Amygdala (tissue), 56 donors: ENCODE measurements around the gene NCOA3.

Experiments used
- DNase-seq, 56 donors: peaks; one replicate each; lab custom pipeline; 2025; lab: John Stamatoyannopoulos, UW

The NCOA3 gene

DNA sequence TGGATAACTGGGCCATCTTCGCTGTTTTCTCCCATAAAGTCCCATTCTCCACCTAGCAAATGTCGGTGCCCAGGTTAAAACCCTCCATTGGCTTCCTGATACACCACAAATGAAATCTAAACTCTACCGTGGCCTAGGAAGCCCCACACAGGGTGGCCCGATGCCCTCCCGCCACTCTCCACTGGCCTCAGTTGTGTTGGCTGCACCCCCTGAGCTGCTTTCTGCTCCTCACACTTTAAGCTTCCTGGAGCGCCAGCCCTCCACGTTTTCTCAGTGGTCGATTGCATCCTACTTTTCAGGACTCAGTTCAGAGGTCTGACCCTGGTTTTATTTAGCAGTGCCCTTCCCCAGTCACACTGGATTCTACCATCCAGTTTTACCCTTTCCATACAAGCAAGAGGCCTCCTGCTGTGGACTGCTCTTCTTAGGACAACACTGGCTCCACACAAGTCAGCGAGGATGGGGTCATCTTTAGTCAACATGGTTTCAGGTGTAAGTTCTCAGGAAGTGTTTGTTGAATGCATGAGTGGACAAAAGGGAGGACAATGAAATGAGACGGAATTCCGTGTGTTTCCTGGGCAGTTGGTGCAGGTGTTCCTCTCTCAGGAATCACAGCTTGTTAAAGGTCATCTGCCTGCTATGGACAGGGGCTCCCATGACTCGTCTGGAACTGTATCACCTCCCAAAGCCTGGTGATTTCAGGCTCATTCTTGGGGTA lies 159.5 kb downstream of the NCOA3 start:
- DNase-seq: no peak

DNA sequence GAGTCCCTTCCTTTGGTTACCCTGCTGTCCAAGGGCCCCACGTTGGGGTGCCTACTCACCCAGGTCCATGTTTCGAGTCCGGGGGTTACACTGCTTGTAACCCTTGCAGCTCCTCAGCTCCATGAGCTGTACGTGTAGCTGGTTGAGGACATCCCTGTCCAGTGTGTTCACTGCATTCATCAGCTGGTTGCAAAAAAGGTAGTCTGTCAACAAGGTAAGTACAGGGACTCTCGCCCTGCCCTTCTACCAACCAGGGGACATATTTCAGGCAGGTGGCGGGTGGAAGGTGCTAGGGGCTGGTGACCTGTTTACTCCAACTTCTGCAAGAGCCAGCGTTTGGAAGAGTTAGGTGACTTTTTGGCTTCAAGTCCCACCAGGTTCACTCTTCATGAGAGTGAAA lies 160.0 kb downstream of the NCOA3 start:
- no peak for DNase-seq

DNA sequence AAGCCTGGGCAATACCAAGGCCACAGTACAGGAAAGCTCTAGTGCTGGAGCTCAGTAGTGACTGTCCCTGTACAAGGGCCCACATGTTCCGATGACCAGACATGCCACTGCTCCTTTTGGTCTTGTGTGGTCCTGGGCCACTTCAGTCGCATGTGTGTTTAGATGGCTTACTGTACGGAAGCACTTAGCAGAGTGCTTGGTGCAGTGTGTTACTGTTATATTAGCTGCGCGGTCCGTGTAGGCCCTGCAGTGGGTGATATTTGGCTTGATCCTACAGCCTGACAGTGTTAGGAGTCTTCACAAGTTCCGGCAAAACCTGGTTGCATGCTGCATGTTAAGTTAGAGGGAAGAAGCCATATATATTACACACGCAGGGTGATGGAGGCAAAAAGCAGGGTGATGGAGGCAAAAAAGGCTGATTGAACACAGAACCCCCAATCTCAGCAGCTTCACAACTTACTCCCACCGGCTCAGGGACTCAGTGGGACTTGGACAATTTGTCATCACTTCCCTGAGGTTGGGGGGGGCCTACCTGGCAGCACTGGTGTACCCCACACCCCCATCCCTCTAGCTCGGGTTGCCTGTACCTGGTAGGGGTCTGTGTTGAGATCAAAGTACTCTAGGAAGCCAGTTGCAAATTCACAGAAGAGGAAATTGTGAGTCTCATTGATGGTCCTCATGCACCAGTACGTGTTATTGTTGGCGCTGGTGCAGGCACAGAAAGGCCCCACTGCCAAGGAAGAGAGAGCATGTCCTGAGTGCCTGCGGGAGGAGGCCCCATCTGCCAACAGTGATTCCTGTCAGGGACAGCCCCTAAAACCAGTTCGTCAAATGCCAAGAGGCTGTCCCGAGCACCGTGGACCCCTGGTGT lies 161.0 kb downstream of the NCOA3 start:
- no peak for DNase-seq

DNA sequence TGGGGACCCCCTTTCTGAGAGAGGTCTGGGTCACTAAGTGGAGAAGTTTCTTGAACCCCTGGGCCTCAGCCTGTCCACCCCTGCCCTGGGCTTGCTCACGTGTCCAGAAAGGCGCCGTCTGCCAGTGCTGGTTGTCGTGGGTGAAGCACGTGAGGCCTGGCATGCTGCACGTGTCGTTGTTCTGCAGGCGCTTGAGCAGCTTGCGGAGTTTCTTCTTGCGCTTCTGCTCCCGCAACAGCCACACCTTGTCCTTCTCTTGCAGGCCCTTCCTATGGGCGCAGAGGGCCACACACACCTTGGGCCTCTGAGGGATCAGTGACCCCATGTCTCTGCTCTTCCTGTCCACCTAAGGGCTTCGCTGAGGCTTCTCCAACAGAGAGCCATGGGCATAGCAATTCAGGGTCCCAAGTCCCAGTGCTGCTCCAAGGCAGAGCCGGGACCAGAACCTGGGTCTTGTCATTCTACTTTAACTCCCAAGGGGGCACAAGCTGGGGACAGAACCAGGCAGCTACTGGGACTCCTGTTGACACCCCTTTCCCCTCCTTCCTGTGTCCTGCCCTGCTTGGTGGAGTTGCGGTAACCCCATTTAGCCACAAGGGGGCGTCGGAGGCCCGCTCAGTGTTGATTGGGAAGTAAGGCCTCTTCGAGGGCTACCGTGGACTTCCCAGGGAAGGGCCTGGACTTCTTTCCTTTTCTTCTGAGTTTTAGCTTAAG lies 161.8 kb downstream of the NCOA3 start:
- DNase-seq: peak in 50 of 56 donors; percentile 10 to 83 (median 55)

DNA sequence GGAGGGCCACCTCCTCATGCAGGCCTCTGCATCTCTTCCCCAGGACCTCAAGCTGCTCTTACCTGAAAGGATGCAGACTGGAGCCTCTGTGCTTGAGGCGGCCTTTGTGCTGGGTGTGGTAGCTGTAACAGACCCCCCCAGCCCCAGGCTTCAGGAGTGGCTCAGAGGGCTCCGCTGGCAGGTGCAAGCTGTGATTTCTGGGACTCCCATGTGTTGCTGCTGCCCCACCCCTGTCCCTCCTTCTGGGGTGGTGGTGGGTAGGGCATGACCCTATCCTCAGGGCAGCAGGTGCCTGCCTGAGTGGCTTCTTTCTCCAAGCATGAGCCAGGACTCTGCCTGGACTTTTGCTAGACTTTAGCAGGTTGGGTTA lies 162.4 kb downstream of the NCOA3 start:
- no peak for DNase-seq

DNA sequence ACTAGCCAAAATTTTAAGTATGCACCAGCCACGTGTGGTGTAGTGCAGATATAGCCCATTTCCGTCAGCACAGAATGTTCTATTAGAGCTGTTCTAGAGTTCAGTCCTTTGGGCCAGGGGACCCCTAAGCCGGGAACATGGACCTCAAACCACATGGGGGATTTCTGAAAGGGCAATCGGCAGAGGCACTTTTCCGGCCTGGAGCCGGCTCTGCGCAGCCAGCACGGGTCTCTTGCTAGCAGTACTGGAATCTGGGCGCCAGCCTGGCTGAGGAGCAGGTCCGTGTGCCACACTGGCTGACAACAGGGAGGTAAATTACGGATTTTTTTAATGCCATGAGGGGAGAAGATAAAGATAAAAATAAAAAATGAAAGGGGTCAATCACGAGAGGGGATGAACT lies 163.1 kb downstream of the NCOA3 start:
- DNase-seq: no peak

DNA sequence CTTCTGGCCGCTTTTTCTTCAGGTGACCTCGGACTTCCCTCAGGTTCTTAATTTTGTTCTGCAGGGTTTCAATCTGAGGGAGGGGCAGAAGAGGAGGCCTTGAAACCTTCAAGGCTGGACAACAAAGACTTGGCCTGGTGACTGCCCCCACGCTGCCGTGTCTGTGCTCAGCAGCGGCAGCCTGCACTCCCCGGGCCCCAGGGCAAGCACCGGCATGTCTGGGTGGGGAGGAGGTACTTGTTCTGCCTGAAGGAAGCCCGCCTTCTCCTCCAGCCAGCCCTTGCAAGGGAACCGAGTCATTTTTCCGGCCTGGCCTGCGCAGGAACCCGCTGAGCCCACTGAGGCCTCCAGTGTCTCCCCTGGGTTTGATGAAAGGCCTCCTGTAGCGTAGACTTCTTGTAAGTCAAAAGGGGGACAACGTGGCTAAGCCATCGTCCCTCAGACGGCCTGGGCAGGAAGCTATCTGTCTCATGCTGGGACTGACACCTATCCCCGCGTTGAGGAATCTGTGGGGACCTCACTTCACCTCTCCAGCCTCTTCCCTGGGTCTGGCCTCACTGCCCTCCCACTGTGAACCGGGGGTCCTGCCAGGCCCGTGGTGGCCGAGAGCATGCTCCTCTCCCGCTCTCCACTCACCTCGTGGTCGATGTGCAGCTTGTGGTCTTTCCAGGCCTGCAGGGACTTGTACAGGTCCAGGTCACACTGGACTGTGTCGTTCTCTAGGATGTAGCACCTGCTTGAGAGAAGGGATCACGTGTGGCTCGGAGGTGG lies 163.7 kb downstream of the NCOA3 start:
- DNase-seq: no peak

DNA sequence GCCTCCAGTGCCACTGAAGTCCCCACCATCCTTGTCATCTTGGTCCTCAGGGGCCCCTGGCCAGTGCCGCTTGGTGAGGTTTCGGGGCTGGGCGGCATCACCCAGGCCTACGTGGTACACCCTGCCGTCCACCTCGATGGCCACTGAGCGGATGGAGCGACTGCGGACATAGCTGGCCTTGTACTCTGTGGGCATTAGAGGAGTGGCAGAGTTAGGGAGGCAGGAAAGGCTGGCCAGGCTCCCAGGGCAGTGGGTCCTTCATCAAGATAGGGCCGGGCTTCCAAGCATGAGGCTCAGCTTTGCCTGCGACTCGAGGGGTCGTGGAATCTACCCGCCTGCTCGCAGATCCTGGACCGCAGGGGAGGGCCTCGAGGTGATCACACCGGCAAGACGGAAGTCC lies 164.6 kb downstream of the NCOA3 start:
- no peak for DNase-seq

DNA sequence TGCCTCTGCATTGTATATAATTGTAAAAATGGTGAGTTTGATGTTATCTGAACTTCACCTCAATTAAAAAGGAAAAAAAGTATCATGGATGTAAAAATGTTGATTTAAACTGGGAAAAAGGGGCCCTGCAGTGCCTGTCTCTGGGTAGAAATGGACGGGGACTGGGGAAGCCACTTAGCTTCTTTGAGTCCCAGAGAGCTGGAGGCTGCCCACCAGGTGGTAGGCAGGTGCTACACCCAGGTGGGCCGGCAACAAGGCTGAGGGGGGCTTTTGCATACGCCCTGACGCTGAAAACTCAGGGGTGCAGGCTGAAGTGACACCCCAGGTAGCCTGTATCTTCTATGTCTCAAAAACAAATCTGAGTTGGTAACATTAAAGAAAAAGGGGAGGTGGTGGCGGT lies 165.4 kb downstream of the NCOA3 start:
- DNase-seq: no peak

DNA sequence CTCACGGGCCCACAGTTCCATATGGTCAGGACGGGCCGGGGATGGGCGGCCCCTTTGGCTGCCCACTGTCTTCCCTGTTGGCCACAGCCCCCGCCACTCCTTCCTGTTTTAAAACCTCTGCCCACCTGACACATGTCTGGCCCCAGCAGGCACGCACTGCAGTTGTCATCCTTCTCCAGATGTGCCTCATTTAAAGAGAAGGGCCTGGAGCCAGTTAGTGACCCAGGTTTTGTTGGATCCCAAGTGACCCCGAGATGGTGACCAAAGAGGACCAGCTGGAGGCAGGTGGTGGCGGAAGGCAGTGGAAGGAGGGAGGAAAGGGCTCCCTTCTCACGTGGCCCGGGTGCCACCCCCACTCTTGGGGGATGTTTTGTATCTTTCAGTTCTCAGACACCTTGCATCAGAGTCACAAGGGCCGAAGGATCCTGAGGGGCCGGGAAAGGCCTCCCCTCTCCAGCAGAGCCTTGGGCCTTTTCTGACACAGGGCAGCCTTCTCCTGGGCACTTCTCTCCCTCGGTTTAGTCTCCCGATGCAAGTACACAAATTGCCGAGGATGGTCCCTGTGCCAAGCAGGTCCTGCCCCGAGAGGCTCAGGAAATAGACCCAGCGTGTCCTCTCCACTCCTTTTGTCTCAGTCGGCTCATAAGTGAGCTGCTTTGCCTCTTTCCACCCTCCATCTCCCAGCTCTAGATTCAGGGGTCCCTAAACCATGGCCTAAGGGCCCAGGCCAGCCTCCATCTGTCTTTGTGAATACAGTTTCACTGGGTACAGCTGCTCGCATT lies 166.0 kb downstream of the NCOA3 start:
- DNase-seq: no peak

DNA sequence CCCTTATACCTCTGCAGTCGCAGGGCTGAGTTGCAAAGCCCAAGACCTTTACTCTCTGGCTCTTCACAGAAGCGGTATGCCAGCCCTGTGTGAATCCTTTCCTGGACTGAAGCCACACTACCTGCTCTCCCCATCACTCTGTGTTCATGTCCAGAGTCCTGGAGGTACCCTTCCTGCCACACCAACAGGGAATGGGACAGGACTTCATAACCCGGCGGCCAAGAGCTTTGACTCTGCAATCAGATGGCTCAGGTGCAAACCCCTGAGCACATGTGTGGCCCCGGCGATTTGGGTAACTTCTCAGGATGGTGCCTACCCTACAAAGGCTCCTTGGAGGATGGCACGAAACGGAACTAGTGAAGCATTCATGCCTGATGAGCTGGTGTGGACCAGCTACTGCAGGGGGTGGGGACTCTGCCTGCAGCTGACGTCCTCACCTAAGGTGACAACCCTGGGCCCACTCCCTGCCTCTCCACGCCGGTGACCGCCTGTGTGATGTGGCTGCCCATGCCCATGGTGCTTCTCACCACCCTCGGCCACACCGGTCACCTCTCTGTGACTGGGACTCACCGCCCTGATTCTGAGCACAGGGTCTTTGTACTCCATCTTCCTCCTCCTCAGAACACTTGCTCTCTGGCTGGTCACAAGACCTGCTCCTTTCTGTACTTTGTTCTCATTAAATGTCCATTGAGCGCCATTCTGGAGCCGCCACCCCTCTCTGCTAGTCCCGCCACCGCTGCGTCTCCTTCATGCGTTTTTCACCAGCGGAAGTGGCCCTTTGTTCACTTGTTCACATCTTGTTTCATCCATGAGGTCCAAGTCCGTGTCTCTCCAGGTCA lies 166.8 kb downstream of the NCOA3 start:
- no peak for DNase-seq

DNA sequence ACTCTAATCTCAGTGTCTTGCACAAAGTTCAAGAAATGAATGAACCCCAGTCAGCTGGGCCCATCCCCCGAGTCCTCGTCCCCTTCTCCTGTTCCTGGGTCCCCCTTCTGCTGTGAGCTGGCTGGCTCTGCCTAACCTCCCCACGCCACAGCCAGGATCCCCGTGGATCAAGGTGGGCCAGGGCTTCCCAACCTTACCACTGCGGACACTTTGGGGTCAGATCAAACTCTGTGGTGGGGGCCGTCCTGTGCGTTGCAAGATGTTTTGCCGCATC lies 167.4 kb downstream of the NCOA3 start:
- DNase-seq: peak in 1 of 56 donors; percentile 19

DNA sequence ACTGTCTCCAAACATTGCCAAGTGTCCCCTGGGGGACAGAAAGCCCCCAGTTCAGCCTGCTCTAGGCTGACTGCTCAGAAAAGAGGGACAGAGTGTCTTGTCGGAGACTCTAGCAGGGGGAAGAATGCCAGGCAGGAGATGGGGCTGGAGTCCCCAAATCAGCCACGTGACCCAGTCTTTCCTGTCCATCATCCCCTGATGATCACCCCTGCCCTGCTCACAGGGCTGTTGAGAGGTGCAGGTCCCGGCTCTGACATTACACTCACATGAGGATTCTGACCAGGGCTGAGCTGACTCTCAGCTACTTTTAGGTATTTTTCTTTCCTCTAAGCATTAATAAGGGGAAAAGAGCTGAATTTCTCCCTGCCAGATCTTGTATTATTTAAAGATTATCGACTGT lies 167.8 kb downstream of the NCOA3 start:
- DNase-seq: no peak

DNA sequence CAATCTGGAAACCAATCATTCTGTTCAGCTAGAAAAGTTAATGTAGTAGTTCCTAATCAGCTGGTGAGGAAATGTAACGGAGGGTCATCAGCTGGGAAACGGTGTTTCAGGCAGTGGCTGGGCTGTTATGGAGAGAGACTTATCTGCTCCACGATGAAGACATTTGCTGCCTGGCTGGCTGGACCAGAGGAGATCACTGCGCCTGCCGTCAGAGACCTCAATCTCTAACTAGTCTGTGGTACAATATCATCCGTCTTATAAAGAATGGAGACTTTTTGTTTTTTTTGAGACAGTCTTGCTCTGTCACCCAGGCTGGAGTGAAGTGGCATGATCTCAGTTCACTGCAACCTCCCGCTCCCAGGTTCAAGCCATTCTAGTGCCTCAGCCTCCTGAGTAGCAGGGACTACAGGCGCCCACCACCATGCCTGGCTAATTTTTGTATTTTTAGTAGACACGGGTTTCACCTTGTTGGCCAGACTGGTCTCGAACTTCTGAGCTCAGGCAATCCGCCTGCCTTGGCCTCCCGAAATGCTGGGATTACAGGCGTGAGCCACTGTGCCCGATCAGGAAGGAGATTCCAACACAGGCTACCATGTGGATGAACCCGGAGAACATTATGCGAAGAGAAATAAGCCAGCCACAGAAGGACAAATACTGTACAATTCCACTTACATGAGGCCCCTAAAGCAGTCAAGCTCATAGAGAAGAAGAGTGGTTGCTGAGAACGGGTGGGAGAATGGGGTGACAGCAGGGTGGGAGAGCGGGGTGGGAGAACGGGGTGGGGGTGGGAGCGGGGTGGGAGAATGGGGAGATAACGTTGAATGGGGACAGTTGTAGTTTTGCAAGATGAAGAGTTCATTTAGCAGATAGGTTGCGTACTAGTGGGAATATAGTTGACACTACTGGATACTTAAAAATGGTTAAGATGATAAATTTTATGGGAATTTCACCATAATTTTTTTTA lies 168.5 kb downstream of the NCOA3 start:
- no peak for DNase-seq

DNA sequence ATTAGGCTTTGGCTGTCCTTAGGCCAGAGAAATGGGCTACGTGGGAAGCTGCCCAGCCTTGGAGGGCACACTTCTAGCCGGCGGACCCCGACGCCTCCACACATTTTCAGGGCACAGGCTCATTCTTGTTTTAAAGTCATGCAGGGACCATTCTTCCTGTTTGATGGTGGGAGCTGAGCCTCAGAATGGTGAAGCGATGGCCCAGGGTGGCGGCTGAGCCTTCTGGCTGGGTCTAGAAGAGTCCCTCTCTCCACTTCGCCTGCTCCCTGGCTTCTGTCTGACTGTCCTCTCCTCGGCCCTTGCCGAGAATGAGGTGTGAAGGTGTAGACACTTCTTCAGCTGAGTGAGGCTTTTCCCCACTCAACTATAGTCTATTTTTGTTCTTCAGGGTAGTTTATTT lies 169.2 kb downstream of the NCOA3 start:
- DNase-seq: no peak

DNA sequence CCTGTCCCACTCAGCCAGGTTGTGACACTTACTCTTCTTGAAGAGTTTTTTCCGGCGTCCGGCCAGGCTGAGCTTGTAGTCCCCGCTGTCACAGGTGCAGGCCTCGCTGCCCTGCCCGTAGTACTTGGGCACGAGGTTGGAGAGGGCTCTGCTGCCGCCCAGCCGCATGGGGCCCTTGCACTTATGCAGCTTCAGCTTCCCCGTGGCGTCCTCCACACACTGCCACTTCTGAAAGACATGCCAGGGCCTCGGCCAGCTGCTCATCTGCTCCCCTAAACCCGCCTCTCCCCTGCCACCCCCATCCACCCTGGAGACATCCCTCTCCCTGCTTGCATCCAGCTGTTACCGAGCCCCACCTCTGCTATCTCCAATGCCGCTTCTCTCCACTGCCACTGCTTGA lies 170.5 kb downstream of the NCOA3 start:
- no peak for DNase-seq

DNA sequence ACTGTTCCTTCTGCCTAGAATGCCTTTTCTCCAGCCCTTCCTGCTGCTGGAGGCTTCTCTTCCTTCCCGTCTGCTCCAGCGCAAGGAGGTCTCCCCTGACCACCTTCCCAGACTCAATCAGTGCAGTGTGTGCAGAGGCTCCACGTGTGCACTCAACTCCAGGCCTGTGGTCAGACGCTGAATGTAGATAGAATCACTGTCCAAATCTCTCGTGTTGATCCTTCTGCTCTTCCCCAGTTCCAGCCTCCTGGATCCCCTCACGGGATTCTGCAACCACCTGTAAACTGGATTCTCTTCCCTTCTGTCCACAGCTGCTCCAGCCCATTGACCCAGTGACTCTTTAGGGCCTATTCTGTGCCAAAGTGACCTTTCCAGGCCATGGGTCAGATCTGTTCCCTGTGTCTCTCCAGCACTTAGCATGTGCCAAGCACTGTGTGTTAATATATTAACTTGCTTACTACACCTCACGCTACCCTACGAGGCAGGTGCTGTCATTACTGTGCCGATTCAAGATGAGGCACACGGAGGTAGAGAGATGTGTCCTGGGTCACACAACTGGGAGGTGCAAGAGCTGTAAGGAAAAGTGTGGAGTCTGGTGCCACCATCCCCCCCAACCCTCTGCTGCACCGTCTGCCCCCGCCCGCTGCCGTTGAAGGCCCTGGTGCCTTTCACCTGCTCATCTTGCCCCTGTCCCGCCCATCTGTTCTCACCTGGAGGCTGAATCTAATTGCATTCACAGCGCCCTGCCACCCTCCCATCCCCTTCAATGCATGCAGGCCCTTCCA lies 171.4 kb downstream of the NCOA3 start:
- no peak for DNase-seq

DNA sequence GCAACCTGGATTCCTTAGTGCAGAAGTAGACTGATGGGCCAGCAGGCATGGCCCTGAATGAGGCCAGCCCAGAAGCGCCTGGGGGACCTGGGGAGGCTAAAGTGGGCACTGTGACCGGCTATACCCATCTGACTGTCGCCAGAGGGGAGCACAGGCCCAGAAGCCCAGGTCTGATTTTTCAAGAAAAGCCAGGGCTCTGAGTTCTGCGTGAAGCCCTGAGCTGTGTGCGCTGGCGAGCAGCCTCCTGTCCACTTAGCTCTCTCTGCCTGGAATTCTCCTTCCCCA lies 171.9 kb downstream of the NCOA3 start:
- no peak for DNase-seq
